Thymus (tissue), 11 donors: ENCODE data around the gene DDX6. TPM values are rescaled to one million over a fixed set of nuclear protein-coding genes. Genes with fewer than 3 reads are reported as not detected.

Experiments used
- DNase-seq, 9 donors: peaks; one replicate each; pipeline ENCODE4 v3.0.0-alpha.2; 2013; ENCODE audit warnings: low spot score in 9 of 9, low read depth in 6 of 9, missing footprints in 1 of 9
- H3K27ac ChIP-seq, 2 donors: one replicate each; pipeline ENCODE4 v1.5.1; 2013; ENCODE audit warnings: control low read depth in 1 of 2, low read depth in 1 of 2, low read length in 1 of 2, mild to moderate bottlenecking in 1 of 2, moderate library complexity in 1 of 2
- H3K27me3 ChIP-seq, 2 donors: one replicate each; pipeline ENCODE4 v1.5.1; 2013; ENCODE audit warnings: low read length in 1 of 2; ENCODE audit not compliant: control insufficient read depth in 2 of 2, insufficient read depth in 1 of 2
- H3K36me3 ChIP-seq, 2 donors: one replicate each; pipeline ENCODE4 v1.5.1; 2013; ENCODE audit warnings: low read length in 1 of 2, mild to moderate bottlenecking in 1 of 2, moderate library complexity in 1 of 2; ENCODE audit not compliant: control insufficient read depth in 2 of 2, insufficient read depth in 2 of 2
- H3K4me1 ChIP-seq, 2 donors: one replicate each; pipeline ENCODE4 v1.5.1; 2013; ENCODE audit warnings: low read length in 2 of 2; ENCODE audit not compliant: control insufficient read depth in 2 of 2, insufficient read depth in 2 of 2
- H3K4me3 ChIP-seq, 2 donors: one replicate each; pipeline ENCODE4 v1.5.1; 2013; ENCODE audit warnings: low read length in 2 of 2, control low read depth in 1 of 2, mild to moderate bottlenecking in 1 of 2
- H3K9me3 ChIP-seq, 2 donors: one replicate each; pipeline ENCODE4 v1.5.1; 2013; ENCODE audit warnings: low read length in 1 of 2, mild to moderate bottlenecking in 1 of 2; ENCODE audit not compliant: control insufficient read depth in 2 of 2, insufficient read depth in 1 of 2
- WGBS: extraction: QIAGEN DNeasy Blood & Tissue Kit; methylation state at CpG from one replicate; pipeline ENCODE4 v1.1.7; 2013; 5-methylcytosine and 5-hydroxymethylcytosine counted together
- polyA plus RNA-seq: library from polyadenylated mRNA; stranded (reverse); fragments of 200-250 nt; gene quantifications from one replicate; pipeline ENCODE4 v1.2.3, GENCODE V29; 2013
- total RNA-seq: library from RNA; stranded (reverse); fragments of 120-200 nt; gene quantifications from one replicate; pipeline ENCODE4 v1.2.4, GENCODE V29; 2013
- donor health status: healthy.

The DDX6 gene
- total and polyA plus RNA-seq, 2 donors = 54.4 to 71.1 TPM

GRCh38 chr11:118804094-118804493 lies 13.1 kb upstream of the DDX6 start:
- H3K27ac ChIP-seq = no peak overlapping the region
- H3K4me1 ChIP-seq = no peaks in the 10 kb centered on the region
- no peaks in the 10 kb centered on the region for H3K36me3 ChIP-seq
- 98% methylated on average over 3 of the region's 3 CpGs for WGBS
- no peaks in the 10 kb centered on the region for H3K9me3 ChIP-seq
- DNase-seq = no peak
- no peaks in the 10 kb centered on the region for H3K27me3 ChIP-seq
- H3K4me3 ChIP-seq = no peak overlapping the region

DNA sequence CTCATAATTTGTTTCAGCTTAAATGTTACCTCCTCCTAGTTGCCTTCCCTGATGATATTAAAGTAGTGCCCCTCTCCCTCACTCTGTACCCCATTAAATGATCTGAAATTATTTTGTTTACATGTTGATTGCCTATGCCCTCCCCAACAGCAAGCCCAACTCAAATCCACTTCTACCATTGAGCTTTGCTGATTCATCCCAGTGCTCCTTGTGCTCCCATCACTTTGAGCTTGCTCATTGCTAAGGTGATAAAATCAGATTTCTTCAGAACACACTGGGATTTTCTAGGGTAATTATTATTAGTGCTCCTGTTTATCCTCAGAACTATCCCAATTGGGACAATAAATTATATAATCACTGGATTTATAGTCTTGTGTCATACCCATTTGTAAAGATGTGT lies 8.4 kb upstream of the DDX6 start:
- Histone ChIP-seq H3K27ac (no peak overlapping the region), H3K4me1 (no peaks in the 10 kb centered on the region), H3K27me3 (no peaks in the 10 kb centered on the region), H3K36me3 (no peaks in the 10 kb centered on the region), H3K9me3 (no peaks in the 10 kb centered on the region), H3K4me3 (no peak overlapping the region)
- DNase-seq = no peak

DNA sequence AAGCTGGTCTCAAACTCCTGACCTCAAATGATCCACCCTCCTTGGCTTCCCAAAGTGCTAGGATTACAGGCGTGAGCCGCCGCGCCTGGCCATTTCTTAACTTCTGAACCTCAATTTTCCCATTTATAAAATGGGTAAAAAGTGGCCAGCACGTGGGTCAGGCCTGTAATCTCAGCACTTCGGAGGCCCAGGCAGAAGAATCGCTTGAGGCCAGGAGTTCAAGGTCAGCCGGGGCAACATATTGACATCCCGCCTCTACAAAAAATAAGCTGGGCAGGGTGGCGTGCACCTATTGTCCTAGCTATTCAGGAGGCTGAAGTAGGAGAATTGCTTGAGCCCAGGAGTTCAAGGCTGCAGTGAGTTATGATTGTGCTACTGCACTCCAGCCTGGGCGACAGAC lies 6.5 kb upstream of the DDX6 start:
- H3K4me1 ChIP-seq = peaks cover 3 to 8% of the 10 kb centered on the region in 2 donors
- H3K36me3 ChIP-seq = no peaks in the 10 kb centered on the region
- no peak overlapping the region for H3K27ac ChIP-seq
- no peaks in the 10 kb centered on the region for H3K9me3 ChIP-seq
- H3K4me3 ChIP-seq = no peak overlapping the region
- 98% methylated on average over 11 of the region's 11 CpGs for WGBS
- no peak for DNase-seq
- no peaks in the 10 kb centered on the region for H3K27me3 ChIP-seq

GRCh38 chr11:118792570-118793124 lies 1.7 kb upstream of the DDX6 start:
- Histone ChIP-seq H3K36me3 (peaks cover 0 to 3% of the 10 kb centered on the region in 2 donors), H3K4me3 (peak overlapping the region; percentile 95 to 99), H3K27ac (peak overlapping the region; percentile 100), H3K9me3 (peaks cover 0 to 1% of the 10 kb centered on the region in 2 donors), H3K27me3 (no peaks in the 10 kb centered on the region), H3K4me1 (peaks cover 16 to 22% of the 10 kb centered on the region in 2 donors)
- 2% methylated on average over 8 of the region's 8 CpGs for WGBS
- DNase-seq = peak; percentile 73 to 95 (median 88)

- H3K4me1 ChIP-seq = peaks cover 16 to 26% of the 10 kb centered on the region in 2 donors
- H3K4me3 ChIP-seq = peak overlapping the region; percentile 95 to 99
- WGBS = 2% methylated on average over 39 of the region's 39 CpGs
- peak overlapping the region; percentile 100 for H3K27ac ChIP-seq
- H3K9me3 ChIP-seq = peaks cover 0 to 1% of the 10 kb centered on the region in 2 donors
- H3K27me3 ChIP-seq = no peaks in the 10 kb centered on the region
- peak in 5 of 9 donors; percentile 17 to 66 (median 47) for DNase-seq
- peaks cover 0 to 3% of the 10 kb centered on the region in 2 donors for H3K36me3 ChIP-seq
These were observed 1.1 kb upstream of the DDX6 start for GRCh38 chr11:118791961-118792569.

- under 1% methylated on average over 54 of the region's 54 CpGs for WGBS
- Histone ChIP-seq H3K4me3 (peak overlapping the region; percentile 95 to 99), H3K36me3 (peaks cover 4 to 13% of the 10 kb centered on the region in 2 donors), H3K9me3 (peaks cover 0 to 1% of the 10 kb centered on the region in 2 donors), H3K27me3 (no peaks in the 10 kb centered on the region), H3K27ac (peak overlapping the region; percentile 100), H3K4me1 (peaks cover 16 to 31% of the 10 kb centered on the region in 2 donors)
- peak; percentile 56 to 90 (median 74) for DNase-seq
These were observed 430 bp downstream of the DDX6 start for GRCh38 chr11:118790357-118791110.

GRCh38 chr11:118789501-118790356 lies 1.2 kb downstream of the DDX6 start:
- H3K27ac ChIP-seq = peak overlapping the region; percentile 100
- no peaks in the 10 kb centered on the region for H3K27me3 ChIP-seq
- peak; percentile 21 to 77 (median 41) for DNase-seq
- peak overlapping the region; percentile 95 to 99 for H3K4me3 ChIP-seq
- peaks cover 4 to 21% of the 10 kb centered on the region in 2 donors for H3K36me3 ChIP-seq
- H3K9me3 ChIP-seq = peaks cover 0 to 1% of the 10 kb centered on the region in 2 donors
- WGBS = 2% methylated on average over 18 of the region's 18 CpGs
- H3K4me1 ChIP-seq = peaks cover 16 to 31% of the 10 kb centered on the region in 2 donors

- WGBS = 86% methylated on average over 2 of the region's 2 CpGs
- no peak overlapping the region for H3K4me3 ChIP-seq
- H3K9me3 ChIP-seq = peaks cover 0 to 1% of the 10 kb centered on the region in 2 donors
- no peak for DNase-seq
- H3K27ac ChIP-seq = no peak overlapping the region
- peaks cover 13 to 23% of the 10 kb centered on the region in 2 donors for H3K4me1 ChIP-seq
- H3K36me3 ChIP-seq = peaks cover 17 to 49% of the 10 kb centered on the region in 2 donors
- H3K27me3 ChIP-seq = no peaks in the 10 kb centered on the region
These were observed 4.3 kb downstream of the DDX6 start for GRCh38 chr11:118786657-118787056.
